Forelimb muscle (tissue), 1 donor: ENCODE results near the gene DNAJB8. TPM values are rescaled to one million over a fixed set of nuclear protein-coding genes. Genes with fewer than 3 reads are reported as not detected.

Experiments used
- polyA plus RNA-seq: library from polyadenylated mRNA; unstranded; fragments of 120-200 nt; gene quantifications from one replicate; pipeline ENCODE4 v1.2.1, GENCODE V29; 2013; ENCODE audit not compliant: insufficient read length

Gene DNAJB8
- polyA plus RNA-seq, 1 donor = not detected

Other genes starting within 250 kb of the DNAJB8 start
- gene GATA2, start 26.3 kb upstream of the DNAJB8 start, polyA plus RNA-seq = 2.9 TPM
- gene RPN1, start 183.9 kb upstream of the DNAJB8 start, polyA plus RNA-seq = 91.6 TPM